Activated CD8-positive, alpha-beta T cell treated with anti-CD3 and anti-CD28 coated beads for 36 hours (primary cell): Measurements from ENCODE around the gene TRAFD1. TPM values are rescaled to one million over a fixed set of nuclear protein-coding genes. Genes with fewer than 3 reads are reported as not detected.
A peak's percentile ranks its signal among the peaks of the same experiment; 100 is the strongest.

Experiments
- ATAC-seq: fragments of 200-7000 bp; cut with Tn5 transposase; one replicate; pipeline ENCODE4 v1.10.0; 2021; ENCODE audit warnings: mild to moderate bottlenecking, moderate library complexity
- CTCF ChIA-PET: fragments of 350-600 bp; sonication (Branson Sonifier 250); formaldehyde crosslinking; loops from one replicate; lab custom pipeline; 2021; ENCODE audit warnings: antibody characterized with exemption; lab: Charles Lee
- POLR2A ChIA-PET: fragments of 350-600 bp; sonication (Branson Sonifier 250); formaldehyde crosslinking; loops from one replicate; lab custom pipeline; 2021; ENCODE audit warnings: antibody characterized with exemption; lab: Charles Lee
- DNase-seq: peaks from one replicate; pipeline ENCODE4 v3.0.0-alpha.2; 2020
- H3K27ac Mint-ChIP-seq: one replicate; pipeline ENCODE4 v1.8.0; 2021; ENCODE audit warnings: mild to moderate bottlenecking, mixed read lengths
- H3K27me3 Mint-ChIP-seq: one replicate; pipeline ENCODE4 v1.8.0; 2021; ENCODE audit warnings: mixed read lengths
- H3K36me3 Mint-ChIP-seq: one replicate; pipeline ENCODE4 v1.8.0; 2021; ENCODE audit warnings: low read depth, mixed read lengths
- H3K4me1 Mint-ChIP-seq: one replicate; pipeline ENCODE4 v1.8.0; 2021; ENCODE audit warnings: low read depth, mixed read lengths
- H3K4me3 Mint-ChIP-seq: one replicate; pipeline ENCODE4 v1.8.0; 2021; ENCODE audit warnings: mild to moderate bottlenecking, moderate library complexity, mixed read lengths
- H3K9me3 Mint-ChIP-seq: one replicate; pipeline ENCODE4 v1.8.0; 2021; ENCODE audit warnings: mixed read lengths
- intact Hi-C: fragments of 100-400 bp; cut with micrococcal nuclease; formaldehyde crosslinking; loops from one replicate; pipeline ENCODE4 v1.10.0; 2022
- total RNA-seq, 2 experiments: library from RNA; stranded (reverse); gene quantifications; one replicate each; pipeline ENCODE4 v1.2.3, GENCODE V29; 2021
- TF ChIP-seq, protein P1 (sequence below): fragments of 200-600 bp; IDR thresholded peaks from one replicate; pipeline ENCODE4 v1.8.0; 2022; ENCODE audit warnings: antibody characterized with exemption, mild to moderate bottlenecking

The TRAFD1 gene
- total RNA-seq, 2 experiments from 2014 or later: 34.6 to 35.8 TPM

DNA sequence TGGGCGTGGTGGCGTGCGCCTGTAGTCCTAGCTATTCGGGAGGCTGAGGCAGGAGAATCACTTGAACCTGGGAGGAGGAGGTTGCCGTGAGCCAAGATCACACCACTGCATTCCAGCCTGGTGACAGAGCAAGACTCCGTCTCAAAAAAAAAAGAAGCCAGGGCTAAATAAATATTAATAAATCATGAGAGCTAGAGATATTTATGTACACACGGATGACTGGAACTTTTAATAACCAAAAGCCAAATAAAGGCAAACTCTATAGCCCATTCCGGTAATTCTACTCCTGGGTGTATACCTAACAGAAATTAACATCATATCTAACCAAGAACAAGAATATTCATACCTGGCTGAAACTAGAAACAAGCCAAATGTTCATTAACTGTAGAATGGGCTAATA, 7.7 kb upstream of the TRAFD1 start:
- no peaks in the 10 kb centered on the region for H3K9me3 Mint-ChIP-seq
- TF ChIP-seq, protein P1, sequence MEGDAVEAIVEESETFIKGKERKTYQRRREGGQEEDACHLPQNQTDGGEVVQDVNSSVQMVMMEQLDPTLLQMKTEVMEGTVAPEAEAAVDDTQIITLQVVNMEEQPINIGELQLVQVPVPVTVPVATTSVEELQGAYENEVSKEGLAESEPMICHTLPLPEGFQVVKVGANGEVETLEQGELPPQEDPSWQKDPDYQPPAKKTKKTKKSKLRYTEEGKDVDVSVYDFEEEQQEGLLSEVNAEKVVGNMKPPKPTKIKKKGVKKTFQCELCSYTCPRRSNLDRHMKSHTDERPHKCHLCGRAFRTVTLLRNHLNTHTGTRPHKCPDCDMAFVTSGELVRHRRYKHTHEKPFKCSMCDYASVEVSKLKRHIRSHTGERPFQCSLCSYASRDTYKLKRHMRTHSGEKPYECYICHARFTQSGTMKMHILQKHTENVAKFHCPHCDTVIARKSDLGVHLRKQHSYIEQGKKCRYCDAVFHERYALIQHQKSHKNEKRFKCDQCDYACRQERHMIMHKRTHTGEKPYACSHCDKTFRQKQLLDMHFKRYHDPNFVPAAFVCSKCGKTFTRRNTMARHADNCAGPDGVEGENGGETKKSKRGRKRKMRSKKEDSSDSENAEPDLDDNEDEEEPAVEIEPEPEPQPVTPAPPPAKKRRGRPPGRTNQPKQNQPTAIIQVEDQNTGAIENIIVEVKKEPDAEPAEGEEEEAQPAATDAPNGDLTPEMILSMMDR: no peak
- POLR2A ChIA-PET: interaction anchor here (0.5 to 7.6 kb wide), 3 partner anchors 7 to 10 kb away, joined by 3 to 67 read pairs (median 10); partner anchors contain the start of genes NAA25 and TRAFD1
- peaks cover 12% of the 10 kb centered on the region for H3K4me1 Mint-ChIP-seq
- DNase-seq (no peak), ATAC-seq (no peak)
- no peaks in the 10 kb centered on the region for H3K27me3 Mint-ChIP-seq
- no peak overlapping the region for H3K27ac Mint-ChIP-seq
- CTCF ChIA-PET: no interaction called here
- no peaks in the 10 kb centered on the region for H3K36me3 Mint-ChIP-seq
- intact Hi-C loops: no loop called here
- no peak overlapping the region for H3K4me3 Mint-ChIP-seq

DNA sequence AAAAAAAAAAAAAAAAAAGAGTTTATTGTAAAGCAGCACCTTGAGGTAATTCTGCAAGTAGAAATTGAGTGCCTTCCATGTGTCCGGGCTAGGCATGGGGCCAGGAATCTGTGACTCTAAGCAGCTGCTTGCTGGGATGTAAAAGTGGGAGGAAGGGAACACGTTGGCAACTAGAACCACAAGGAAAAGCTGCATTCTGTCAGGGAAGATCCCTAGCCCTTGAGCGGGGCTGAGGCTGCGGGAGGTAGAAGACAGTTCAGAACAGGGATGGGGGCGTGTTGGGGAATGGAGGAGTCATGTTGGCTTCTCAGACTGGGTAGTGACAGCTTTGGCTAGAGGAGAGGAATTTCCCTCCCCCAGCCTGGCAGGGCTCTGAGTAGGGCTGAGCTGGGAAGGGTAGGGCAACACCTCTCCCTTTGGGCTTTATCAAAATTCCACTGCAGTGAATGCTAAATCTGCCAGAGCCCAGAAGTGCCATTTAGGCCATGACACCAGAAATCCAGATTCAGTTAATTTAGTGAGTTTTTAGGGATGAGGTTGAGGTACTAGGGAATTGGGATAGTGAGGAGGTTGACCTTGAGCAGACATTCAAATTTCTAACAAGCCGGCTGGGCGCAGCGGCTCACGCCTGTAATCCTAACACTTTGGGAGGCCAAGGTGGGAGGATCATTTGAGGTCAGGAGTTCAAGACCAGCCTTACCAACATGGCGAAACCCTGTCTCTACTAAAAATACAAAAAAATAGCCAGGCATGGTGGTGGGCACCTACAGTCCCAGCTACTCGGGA, 3.4 kb upstream of the TRAFD1 start:
- ChIA-PET POLR2A (interaction anchor here (4.7 to 8.3 kb wide), 2 partner anchors 8 to 15 kb away, joined by 67 to 117 read pairs; partner anchors contain the start of gene NAA25), CTCF (interaction anchor here (1.5 kb wide), 1 partner anchor 10 kb away, joined by 4 read pairs; no protein-coding TSS in a partner anchor)
- H3K4me3 Mint-ChIP-seq: no peak overlapping the region
- no peaks in the 10 kb centered on the region for H3K27me3 Mint-ChIP-seq
- no peak for DNase-seq
- intact Hi-C loops: no loop called here
- H3K27ac Mint-ChIP-seq: no peak overlapping the region
- no peak for ATAC-seq
- peaks cover under 1% of the 10 kb centered on the region for H3K36me3 Mint-ChIP-seq
- H3K9me3 Mint-ChIP-seq: no peaks in the 10 kb centered on the region
- TF ChIP-seq, protein P1: no peak
- H3K4me1 Mint-ChIP-seq: peaks cover 11% of the 10 kb centered on the region

DNA sequence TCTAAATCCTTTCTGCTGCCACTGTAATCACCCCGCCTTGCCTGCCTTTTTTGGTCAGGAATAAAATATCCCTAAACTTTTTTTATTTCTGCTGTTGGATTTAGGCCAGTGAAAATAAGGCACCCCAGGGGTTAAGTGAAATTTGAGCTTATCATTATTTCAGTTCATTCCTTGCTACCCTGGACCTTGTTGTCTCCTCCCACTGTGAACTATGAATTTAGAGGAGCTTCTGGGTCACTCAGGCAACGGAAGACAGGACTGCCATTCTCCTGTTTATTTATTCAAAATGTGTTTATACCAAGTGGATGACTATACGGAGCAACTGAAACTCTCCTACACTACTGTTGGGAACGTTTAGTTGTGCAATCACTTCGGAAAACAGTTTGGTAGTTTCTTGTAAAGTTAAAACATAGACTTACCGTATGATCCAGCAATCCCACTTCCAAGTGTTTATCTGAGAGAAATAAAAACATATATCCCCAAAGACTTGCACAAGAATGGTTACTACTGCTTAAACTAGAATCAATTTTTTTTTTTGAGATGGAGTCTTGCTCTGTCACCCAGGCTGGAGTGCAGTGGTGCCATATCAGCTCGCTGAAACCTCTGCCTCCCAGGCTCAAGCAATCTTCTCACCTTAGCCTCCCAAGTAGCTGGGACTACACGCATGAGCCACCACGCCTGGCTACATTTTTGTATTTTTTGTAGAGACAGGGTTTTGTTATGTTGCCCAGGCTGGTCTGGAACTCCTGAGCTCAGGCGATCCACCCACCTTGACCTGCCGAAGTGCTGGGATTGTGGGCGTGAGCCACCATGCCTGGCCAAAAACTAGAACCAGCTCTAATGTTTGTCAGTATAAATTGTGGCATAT, 2.3 kb upstream of the TRAFD1 start:
- no peaks in the 10 kb centered on the region for H3K9me3 Mint-ChIP-seq
- TF ChIP-seq, protein P1: no peak
- intact Hi-C loops: no loop called here
- ATAC-seq: no peak
- DNase-seq: no peak
- peaks cover 18% of the 10 kb centered on the region for H3K4me1 Mint-ChIP-seq
- H3K36me3 Mint-ChIP-seq: peaks cover 3% of the 10 kb centered on the region
- H3K4me3 Mint-ChIP-seq: no peak overlapping the region
- ChIA-PET CTCF (interaction anchor here (0.7 to 1.5 kb wide), 2 partner anchors 11 to 34 kb away, joined by 3 to 4 read pairs; no protein-coding TSS in a partner anchor), POLR2A (interaction anchor here (1.0 to 8.3 kb wide), 3 partner anchors 9 to 16 kb away, joined by 4 to 117 read pairs (median 67); partner anchors contain the start of gene NAA25)
- no peak overlapping the region for H3K27ac Mint-ChIP-seq
- no peaks in the 10 kb centered on the region for H3K27me3 Mint-ChIP-seq

DNA sequence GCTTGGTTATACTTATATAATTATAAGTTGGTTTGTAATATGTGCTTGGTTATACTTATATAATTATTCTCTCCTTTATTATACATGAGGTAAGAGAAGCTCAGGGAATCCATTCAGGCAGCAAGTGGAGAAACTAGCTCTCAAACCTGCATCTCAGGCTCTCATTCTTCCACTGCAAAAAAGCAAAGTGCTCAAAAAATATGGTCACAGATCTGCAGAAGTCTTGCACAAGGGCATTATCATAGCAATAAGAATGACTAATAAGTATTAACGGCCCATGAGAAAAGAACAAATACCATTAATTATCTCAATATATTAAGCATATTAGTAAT, 476 bp upstream of the TRAFD1 start:
- H3K4me1 Mint-ChIP-seq: peaks cover 33% of the 10 kb centered on the region
- intact Hi-C loops: no loop called here
- H3K27me3 Mint-ChIP-seq: no peaks in the 10 kb centered on the region
- POLR2A ChIA-PET: interaction anchor here (0.9 to 8.3 kb wide), 7 partner anchors 11 to 180 kb away, joined by 4 to 117 read pairs (median 6); partner anchors contain the start of gene NAA25
- no peak overlapping the region for H3K27ac Mint-ChIP-seq
- CTCF ChIA-PET: interaction anchor here (1.0 to 2.1 kb wide), 3 partner anchors 9 to 263 kb away, joined by 4 to 8 read pairs (median 5); no protein-coding TSS in a partner anchor
- no peaks in the 10 kb centered on the region for H3K9me3 Mint-ChIP-seq
- peak overlapping the region; percentile 85 for H3K4me3 Mint-ChIP-seq
- ATAC-seq (no peak), DNase-seq (no peak)
- TF ChIP-seq, protein P1: no peak
- peaks cover 3% of the 10 kb centered on the region for H3K36me3 Mint-ChIP-seq
